Measurements from ENCODE around the gene KHDRBS2.

DNA sequence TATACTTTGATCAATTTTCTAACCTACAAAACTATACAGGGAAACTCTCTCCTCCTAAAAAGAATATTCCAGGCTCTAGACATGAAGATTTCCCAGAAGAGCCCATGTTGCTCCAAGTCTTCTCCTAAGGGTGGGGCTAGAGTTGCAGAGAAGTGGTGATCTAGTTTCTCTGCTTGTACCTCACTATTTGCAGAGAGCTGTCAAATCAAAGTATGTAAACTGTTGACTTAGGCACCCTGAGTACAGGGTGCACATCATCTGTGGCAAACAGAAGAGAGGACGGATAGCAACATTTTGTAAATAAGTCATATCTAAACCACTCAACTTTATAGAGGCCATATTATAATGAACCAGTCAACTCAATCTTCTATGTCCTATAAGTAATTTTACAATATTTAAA is 250.1 kb downstream of the KHDRBS2 start:
- TF ChIP-seq EP300 (IDR thresholded peaks at IDR 0.05) (no peak), POLR2AphosphoS5 (IDR thresholded peaks at IDR 0.05) (no peak)
